KOPT-K1 (cell line): Measurements from ENCODE around the gene ADAR.

Experiments
- H3K27ac ChIP-seq: fragments of 200-600 bp; sonication (generic); 2 replicates; pipeline ENCODE4 v1.5.1; 2016; ENCODE audit warnings: antibody characterized with exemption, mild to moderate bottlenecking, low read depth, low read length; ENCODE audit not compliant: poor library complexity, severe bottlenecking
- H3K36me3 ChIP-seq: fragments of 200-600 bp; sonication (generic); 2 replicates; pipeline ENCODE4 v1.5.1; 2017; ENCODE audit warnings: antibody characterized with exemption, mild to moderate bottlenecking, low read length, moderate library complexity; ENCODE audit not compliant: insufficient read depth
- H3K9me3 ChIP-seq: fragments of 200-600 bp; sonication (generic); 2 replicates; pipeline ENCODE4 v1.5.1; 2017; ENCODE audit warnings: antibody characterized with exemption, low read length, mild to moderate bottlenecking; ENCODE audit not compliant: insufficient read depth, poor library complexity, severe bottlenecking

The ADAR gene

GRCh38 chr1:154624746-154625643 lies 17.0 kb upstream of the ADAR start:
- Histone ChIP-seq H3K27ac (no peak overlapping the region), H3K36me3 (peaks cover 25% of the 10 kb centered on the region), H3K9me3 (peaks cover 5% of the 10 kb centered on the region)

GRCh38 chr1:154623358-154623757 lies 15.4 kb upstream of the ADAR start:
- no peaks in the 10 kb centered on the region for H3K9me3 ChIP-seq
- H3K27ac ChIP-seq: no peak overlapping the region
- peaks cover 33% of the 10 kb centered on the region for H3K36me3 ChIP-seq

GRCh38 chr1:154622503-154623039 lies 14.6 kb upstream of the ADAR start:
- Histone ChIP-seq H3K27ac (peak overlapping the region; percentile 31), H3K9me3 (no peaks in the 10 kb centered on the region), H3K36me3 (peaks cover 34% of the 10 kb centered on the region)

- peaks cover 34% of the 10 kb centered on the region for H3K36me3 ChIP-seq
- H3K27ac ChIP-seq: peak overlapping the region; percentile 31
- H3K9me3 ChIP-seq: no peaks in the 10 kb centered on the region
These were observed 13.9 kb upstream of the ADAR start for GRCh38 chr1:154621875-154622274.

- no peaks in the 10 kb centered on the region for H3K9me3 ChIP-seq
- no peak overlapping the region for H3K27ac ChIP-seq
- peaks cover 34% of the 10 kb centered on the region for H3K36me3 ChIP-seq
These were observed 12.8 kb upstream of the ADAR start for GRCh38 chr1:154620751-154621150.

GRCh38 chr1:154619181-154619948 lies 11.4 kb upstream of the ADAR start:
- Histone ChIP-seq H3K36me3 (peaks cover 27% of the 10 kb centered on the region), H3K27ac (peak overlapping the region; percentile 25), H3K9me3 (no peaks in the 10 kb centered on the region)

GRCh38 chr1:154616659-154617345 lies 8.8 kb upstream of the ADAR start:
- H3K27ac ChIP-seq: no peak overlapping the region
- peaks cover 9% of the 10 kb centered on the region; the same call in 1 of the 2 replicates for H3K36me3 ChIP-seq
- no peaks in the 10 kb centered on the region for H3K9me3 ChIP-seq

GRCh38 chr1:154615411-154615810 lies 7.4 kb upstream of the ADAR start:
- Histone ChIP-seq H3K27ac (no peak overlapping the region), H3K9me3 (no peaks in the 10 kb centered on the region), H3K36me3 (peaks cover 9% of the 10 kb centered on the region; the same call in 1 of the 2 replicates)

GRCh38 chr1:154614901-154615300 lies 6.9 kb upstream of the ADAR start:
- no peak overlapping the region for H3K27ac ChIP-seq
- no peaks in the 10 kb centered on the region for H3K9me3 ChIP-seq
- H3K36me3 ChIP-seq: peaks cover 8% of the 10 kb centered on the region; the same call in 1 of the 2 replicates

GRCh38 chr1:154614247-154614646 lies 6.3 kb upstream of the ADAR start:
- Histone ChIP-seq H3K27ac (no peak overlapping the region), H3K9me3 (no peaks in the 10 kb centered on the region), H3K36me3 (peaks cover 5% of the 10 kb centered on the region; the same call in 1 of the 2 replicates)

GRCh38 chr1:154611150-154611862 lies 3.3 kb upstream of the ADAR start:
- Histone ChIP-seq H3K9me3 (no peaks in the 10 kb centered on the region), H3K27ac (no peak overlapping the region), H3K36me3 (no peaks in the 10 kb centered on the region)

- Histone ChIP-seq H3K27ac (peak overlapping the region; percentile 92), H3K36me3 (peaks cover 14% of the 10 kb centered on the region), H3K9me3 (no peaks in the 10 kb centered on the region)
These were observed 1.7 kb upstream of the ADAR start for GRCh38 chr1:154609398-154610380.
